GM19240 (cell line): ENCODE data around the gene MAP4.
"Not testable (repeated sequence)": the region's sequence is repeated elsewhere in the genome, so short reads cannot be mapped to it uniquely, and the experiment has no call there.

Experiments used
- DNase-seq: peaks from one replicate; pipeline ENCODE4 v3.0.0; 2011; ENCODE audit warnings: low spot score; ENCODE audit not compliant: insufficient read length

MAP4 gene

GRCh38 chr3:47896736-47897135 is 119.5 kb downstream of the MAP4 start:
- DNase-seq, result no peak

- DNase-seq, result no peak
Observed at GRCh38 chr3:47895241-47895640, 121.0 kb downstream of the MAP4 start.

- DNase-seq, result no peak
Observed at GRCh38 chr3:47892286-47893040, 123.8 kb downstream of the MAP4 start.

GRCh38 chr3:47891613-47892005 is 124.6 kb downstream of the MAP4 start:
- DNase-seq, result no peak

GRCh38 chr3:47890828-47891612 is 125.2 kb downstream of the MAP4 start:
- no peak for DNase-seq

- no peak for DNase-seq
Observed at GRCh38 chr3:47890126-47890827, 125.9 kb downstream of the MAP4 start.

- no peak for DNase-seq
Observed at GRCh38 chr3:47888986-47889757, 127.0 kb downstream of the MAP4 start.

- DNase-seq, result not testable (repeated sequence)
Observed at GRCh38 chr3:47887991-47888390, 128.2 kb downstream of the MAP4 start.

- no peak for DNase-seq
Observed at GRCh38 chr3:47885168-47885567, 131.0 kb downstream of the MAP4 start.

- no peak for DNase-seq
Observed at GRCh38 chr3:47884603-47885002, 131.6 kb downstream of the MAP4 start.

- DNase-seq, result no peak
Observed at GRCh38 chr3:47882338-47882737, 133.9 kb downstream of the MAP4 start.

GRCh38 chr3:47877719-47878118 is 138.5 kb downstream of the MAP4 start:
- DNase-seq, result no peak

- DNase-seq, result no peak
Observed at GRCh38 chr3:47877290-47877689, 138.9 kb downstream of the MAP4 start.

- no peak for DNase-seq
Observed at GRCh38 chr3:47874913-47875312, 141.3 kb downstream of the MAP4 start.

- no peak for DNase-seq
Observed at GRCh38 chr3:47874438-47874837, 141.8 kb downstream of the MAP4 start.

- DNase-seq, result no peak
Observed at GRCh38 chr3:47872916-47873315, 143.3 kb downstream of the MAP4 start.

- no peak for DNase-seq
Observed at GRCh38 chr3:47871389-47871788, 144.8 kb downstream of the MAP4 start.

GRCh38 chr3:47870702-47871260 is 145.4 kb downstream of the MAP4 start:
- no peak for DNase-seq

GRCh38 chr3:47870156-47870555 is 146.1 kb downstream of the MAP4 start:
- no peak for DNase-seq

GRCh38 chr3:47868306-47868705 is 147.9 kb downstream of the MAP4 start:
- DNase-seq, result no peak

- DNase-seq, result no peak
Observed at GRCh38 chr3:47867451-47868044, 148.7 kb downstream of the MAP4 start.
